ENCODE data around the gene SMIM14. TPM values are rescaled to one million over a fixed set of nuclear protein-coding genes. Genes with fewer than 3 reads are reported as not detected.

SMIM14 gene
- total and polyA plus RNA-seq, 9 of the 15 experiments (the other 6 are each of a cell fraction or from before 2014, with no cell fraction given), result 0.98 to 3.7 (median 2.2) TPM

GRCh38 chr4:39514888-39515401 lies 123.7 kb downstream of the SMIM14 start:
- H3K4me2 ChIP-seq (ENCODE audit: insufficient read depth, low read length), result peak overlapping the region; percentile 40; the same call in 1 of the 2 replicates
- CTCF ChIA-PET (ENCODE audit: low intra/inter-chr PET ratio), result no interaction called here
- peak; percentile 11 for FAIRE-seq
- TF ChIP-seq NR2C1 (IDR thresholded peaks at IDR 0.05) (no peak), NR2C1 (tag; IDR thresholded peaks at IDR 0.05) (peak; percentile 46; the same call in 1 of the 2 replicates), RFX5 (IDR thresholded peaks at IDR 0.05; ENCODE audit: low read depth, low read length) (no peak), CXXC5 (CRISPR knock-in tag; IDR thresholded peaks at IDR 0.05) (no peak), ZBED1 (IDR thresholded peaks at IDR 0.05) (no peak), CHD7 (IDR thresholded peaks at IDR 0.05; ENCODE audit: low read depth, low read length) (no peak), ZBTB9 (CRISPR knock-in tag; IDR thresholded peaks at IDR 0.05) (no peak), RAD51 (IDR thresholded peaks at IDR 0.05; ENCODE audit: borderline replicate concordance, low read depth) (peak; percentile 34; the same call in 1 of the 2 replicates), ATF7 (IDR thresholded peaks at IDR 0.05) (no peak; the same call in 1 of the 2 replicates)

More at GRCh38 chr4:39514888-39515401, 123.7 kb downstream of the SMIM14 start:
- Histone ChIP-seq H3K27ac (ENCODE audit: extremely low read depth, low read depth, low read length) (peak overlapping the region; percentile 75), H2AFZ (ENCODE audit: low read depth, low read length) (no peak overlapping the region; the same call in 1 of the 2 replicates), H3K9me3 (replicated peaks; ENCODE audit: control insufficient read depth, insufficient read depth, low read depth, low read length) (no peaks in the 10 kb centered on the region), H3K4me1 (replicated peaks in 1 of 2; ENCODE audit: control insufficient read depth in 2 of 2, insufficient read depth in 2 of 2, low read length in 2 of 2) (peaks cover 4 to 6% of the 10 kb centered on the region in 2 experiments; a peak in 4 of 5 replicates), H3K4me3 (no peak overlapping the region), H4K20me1 (replicated peaks; ENCODE audit: control insufficient read depth, insufficient read depth, low read length) (no peaks in the 10 kb centered on the region), H3K9me1 (ENCODE audit: control insufficient read depth, insufficient read depth, low read length) (no peaks in the 10 kb centered on the region), H3K9ac (ENCODE audit: insufficient read depth in 1 of 2, low read depth in 2 of 2, low read length in 2 of 2) (peak overlapping the region in 1 of 2 experiments; percentile 37; a peak in 2 of 4 replicates), H3K79me2 (ENCODE audit: control insufficient read depth, insufficient read depth, low read length) (no peaks in the 10 kb centered on the region), H3K36me3 (ENCODE audit: control insufficient read depth, insufficient read depth, low read length) (peaks cover 20% of the 10 kb centered on the region; the same call in 2 of the 3 replicates), H3K27me3 (ENCODE audit: control insufficient read depth in 2 of 2, insufficient read depth in 2 of 2, low read length in 2 of 2) (no peaks in the 10 kb centered on the region)
- 64% methylated on average over 4 of the region's 4 CpGs for WGBS (ENCODE audit: insufficient coverage, low coverage, missing lambda C conversion rate)
- intact Hi-C loops (cut with micrococcal nuclease) (no loop called here), in situ Hi-C loops (cut with MboI) (no loop called here)
- ATAC-seq, result peak; percentile 75
- DNase-seq (ENCODE audit: extremely low read depth in 1 of 4, low spot score in 3 of 4), result peak in 2 of 4 experiments; percentile 13 to 24
- no TSS peak for BruUV-seq (replicated peaks)
- POLR2A ChIA-PET, result interaction anchor here (1.0 to 1.7 kb wide), 3 partner anchors 11 to 17 kb away, joined by 3 to 6 read pairs (median 3); partner anchors contain the start of gene UGDH

All from K562 (cell line).